ENCODE data around the gene CELF2. TPM values are rescaled to one million over a fixed set of nuclear protein-coding genes. Genes with fewer than 3 reads are reported as not detected.

Gene CELF2
- total and polyA plus RNA-seq, 2 of the 4 experiments (the other 2 are of a cell fraction), result 3.5 to 6.6 TPM

- Histone ChIP-seq H3K4me2 (ENCODE audit: low read depth, low read length) (no peak overlapping the region), H2AK5ac (ENCODE audit: low read depth, low read length) (no peak overlapping the region), H2BK20ac (ENCODE audit: low read depth, low read length) (no peak overlapping the region), H3K18ac (ENCODE audit: low read depth, low read length) (no peak overlapping the region), H3K9ac (ENCODE audit: low read depth, low read length) (no peak overlapping the region), H2BK120ac (ENCODE audit: low read depth, low read length) (no peak overlapping the region), H3K4me1 (ENCODE audit: control insufficient read depth, insufficient read depth, low read length) (no peaks in the 10 kb centered on the region), H4K91ac (ENCODE audit: insufficient read depth, low read depth, low read length) (no peak overlapping the region), H3K36me3 (ENCODE audit: control insufficient read depth, insufficient read depth, low read length) (no peaks in the 10 kb centered on the region), H2AFZ (replicated peaks; ENCODE audit: low read length, poor library complexity) (no peak overlapping the region), H3K4ac (ENCODE audit: low read depth, low read length) (no peak overlapping the region), H3K56ac (ENCODE audit: extremely low read depth, insufficient read depth, low read length) (no peak overlapping the region), H3K9me1 (ENCODE audit: insufficient read depth, low read length) (no peaks in the 10 kb centered on the region), H3K27me3 (ENCODE audit: control insufficient read depth, insufficient read depth, low read length) (no peaks in the 10 kb centered on the region), H4K5ac (ENCODE audit: low read depth, low read length) (no peak overlapping the region), H3K27ac (ENCODE audit: insufficient read depth, low read length) (no peak overlapping the region), H2BK5ac (ENCODE audit: low read depth, low read length, poor library complexity, severe bottlenecking) (no peak overlapping the region), H2AK9ac (replicated peaks; ENCODE audit: low read depth, low read length, poor library complexity) (no peak overlapping the region), H3K23ac (ENCODE audit: low read depth, low read length) (no peak overlapping the region), H4K8ac (ENCODE audit: low read depth in 2 of 2, low read length in 2 of 2) (no peak overlapping the region), H2BK15ac (ENCODE audit: low read depth, low read length) (no peak overlapping the region), H3K79me1 (ENCODE audit: low read depth in 1 of 2, low read length in 2 of 2) (no peaks in the 10 kb centered on the region), H3K9me3 (ENCODE audit: control insufficient read depth, insufficient read depth, low read length) (no peaks in the 10 kb centered on the region; the same call in 1 of the 2 replicates), H3K14ac (replicated peaks; ENCODE audit: low read depth, low read length) (no peak overlapping the region), H3K4me3 (ENCODE audit: insufficient read depth, low read depth, low read length) (no peak overlapping the region), H4K20me1 (ENCODE audit: insufficient read depth, low read length) (no peaks in the 10 kb centered on the region)
- ChIA-PET POLR2A (ENCODE audit: unreplicated experiment) (no interaction called here), CTCF (no interaction called here)
- no TSS peak for BruUV-seq (replicated peaks)
- in situ Hi-C loops (cut with MboI; ENCODE audit: low sequenced_read_pairs) (no loop called here), dilution Hi-C loops (cut with HindIII; ENCODE audit: low sequenced_read_pairs, unreplicated experiment) (no loop called here), intact Hi-C loops (cut with micrococcal nuclease) (no loop called here)
- no peak for DNase-seq
- ATAC-seq (ENCODE audit: low read depth), result no peak
- no CpG with 5 or more reads among the region's 5 CpGs for WGBS, 2 experiments (ENCODE audit: extremely low coverage in 2 of 2, insufficient read length in 1 of 2)
- no peak for TF ChIP-seq CHD1 (IDR thresholded peaks at IDR 0.05; ENCODE audit: low read depth, low read length)
- TF ChIP-seq USF2 (IDR thresholded peaks at IDR 0.05; ENCODE audit: low read depth, low read length), result no peak
- TF ChIP-seq NFE2L2 (IDR thresholded peaks at IDR 0.05; ENCODE audit: low read depth, low read length), result no peak
- TF ChIP-seq RCOR1 (IDR thresholded peaks at IDR 0.05; ENCODE audit: insufficient replicate concordance, low read length), result no peak
- no peak for TF ChIP-seq CEBPB (IDR thresholded peaks at IDR 0.05; ENCODE audit: low read depth, low read length)
- TF ChIP-seq BHLHE40 (IDR thresholded peaks at IDR 0.05; ENCODE audit: low read depth, low read length), result no peak
- no peak for TF ChIP-seq SMC3 (IDR thresholded peaks at IDR 0.05; ENCODE audit: low read depth, low read length)
- no peak for TF ChIP-seq MXI1 (IDR thresholded peaks at IDR 0.05; ENCODE audit: borderline replicate concordance, low read depth, low read length)
- no peak for TF ChIP-seq RFX5 (IDR thresholded peaks at IDR 0.05; ENCODE audit: low read depth, low read length)
- no peak for TF ChIP-seq CTCF (conservative IDR thresholded peaks at IDR 0.05; ENCODE audit: low read depth, low read length)
- TF ChIP-seq ELK1 (IDR thresholded peaks at IDR 0.05; ENCODE audit: borderline replicate concordance, low read depth, low read length), result no peak
- no peak for TF ChIP-seq MAZ (IDR thresholded peaks at IDR 0.05; ENCODE audit: borderline replicate concordance, low read depth, low read length)
- TF ChIP-seq POLR2A (IDR thresholded peaks at IDR 0.05; ENCODE audit: low read depth, low read length), result no peak
- no peak for TF ChIP-seq RAD21 (IDR thresholded peaks at IDR 0.05; ENCODE audit: low read length)
- no peak for TF ChIP-seq FOS (IDR thresholded peaks at IDR 0.05; ENCODE audit: low read depth, low read length)
- TF ChIP-seq MAFK (IDR thresholded peaks at IDR 0.05; ENCODE audit: low read depth, low read length), result no peak
Measured at GRCh38 chr10:11225935-11226334, 208.3 kb downstream of the CELF2 start.
